ENCODE results near the gene RPS13.
A peak's percentile ranks its signal among the peaks of the same experiment; 100 is the strongest.
"Not testable (repeated sequence)": the region's sequence is repeated elsewhere in the genome, so short reads cannot be mapped to it uniquely, and the experiment has no call there.

The RPS13 gene

DNA sequence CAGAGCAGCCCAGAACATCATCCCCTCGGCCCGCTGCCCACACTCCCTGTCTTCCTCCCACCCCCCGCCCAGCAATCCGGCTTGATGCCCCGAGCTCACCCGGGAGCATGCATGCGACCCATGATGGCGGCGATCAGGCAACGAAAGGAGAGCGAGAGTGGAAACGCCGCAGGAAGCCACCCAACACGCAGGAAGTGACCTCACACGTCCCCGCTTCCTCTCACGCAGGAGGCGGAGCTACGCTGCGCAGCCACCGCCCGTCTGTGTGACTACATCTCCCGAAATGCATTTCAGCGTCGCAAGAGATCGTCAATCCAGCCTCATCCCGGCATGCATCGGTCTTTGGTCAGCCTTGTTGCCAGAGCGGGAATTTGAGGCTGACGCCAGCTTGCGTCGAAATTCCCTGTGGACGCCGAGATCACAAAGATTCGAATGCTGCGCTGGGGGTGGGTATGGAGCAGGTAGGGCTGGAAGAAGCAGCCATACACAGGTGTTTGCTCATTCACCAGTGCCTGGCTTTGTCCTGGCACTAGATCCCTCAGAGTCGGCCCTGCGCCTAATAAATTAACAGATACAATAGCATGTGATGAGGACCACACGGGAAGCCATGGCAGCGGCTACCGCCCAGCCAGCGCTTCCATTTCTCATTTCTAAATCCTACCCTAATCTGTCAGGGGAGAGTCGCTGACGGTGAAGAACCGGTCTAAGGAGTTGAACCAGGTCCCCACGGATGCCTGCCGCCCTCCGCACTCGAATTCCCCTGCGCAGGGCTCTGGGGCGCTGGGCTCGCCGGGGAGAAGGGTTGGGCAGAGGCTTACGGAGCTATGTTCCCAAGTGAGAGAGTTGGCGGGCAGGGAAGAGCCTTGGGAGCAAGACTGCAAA, at the start of gene RPS13:
RPS13 (minus strand) TSS at position 148 of the 882 bp plus-strand sequence; CDS start at position 122, 26 bp downstream.
- DNase-seq = peak; percentile 99

DNA sequence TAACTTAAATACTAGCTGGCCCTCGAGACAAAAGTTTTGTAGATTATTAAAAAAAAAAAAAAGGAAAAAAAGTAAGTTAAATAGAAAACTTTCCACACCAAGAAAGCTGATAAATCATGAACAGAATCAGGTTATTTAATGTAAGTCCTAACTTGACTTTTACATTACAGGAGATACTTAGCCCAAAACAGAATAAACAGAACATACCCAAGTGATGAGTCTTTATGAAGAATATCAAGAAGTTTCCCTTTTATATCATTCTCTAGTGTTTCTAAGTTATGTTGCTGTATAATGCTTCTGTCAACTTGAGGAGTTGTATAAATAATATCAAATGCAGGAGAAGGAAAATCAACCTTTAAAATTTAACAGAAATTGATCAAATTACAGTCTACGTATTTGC, 44.5 kb upstream of the RPS13 start:
- DNase-seq = no peak

DNA sequence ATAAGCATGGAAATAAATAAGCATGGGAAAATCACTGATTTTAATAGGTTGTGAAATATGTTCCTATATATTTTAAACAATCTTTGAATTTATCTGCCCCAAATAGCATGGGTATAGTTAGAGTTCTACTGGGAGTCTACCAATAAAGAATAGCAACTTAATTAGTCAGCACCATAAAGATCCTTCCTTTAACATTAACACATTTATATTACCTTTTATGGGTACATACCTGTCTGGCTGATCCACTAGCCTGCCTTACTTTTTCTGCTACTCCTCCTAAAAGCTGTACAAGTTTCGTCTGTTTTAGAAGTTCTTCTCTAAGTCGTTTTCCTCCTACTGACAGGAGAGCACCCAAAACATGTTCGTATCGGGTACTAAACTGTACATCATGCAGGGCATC, 39.8 kb upstream of the RPS13 start:
- DNase-seq = no peak

DNA sequence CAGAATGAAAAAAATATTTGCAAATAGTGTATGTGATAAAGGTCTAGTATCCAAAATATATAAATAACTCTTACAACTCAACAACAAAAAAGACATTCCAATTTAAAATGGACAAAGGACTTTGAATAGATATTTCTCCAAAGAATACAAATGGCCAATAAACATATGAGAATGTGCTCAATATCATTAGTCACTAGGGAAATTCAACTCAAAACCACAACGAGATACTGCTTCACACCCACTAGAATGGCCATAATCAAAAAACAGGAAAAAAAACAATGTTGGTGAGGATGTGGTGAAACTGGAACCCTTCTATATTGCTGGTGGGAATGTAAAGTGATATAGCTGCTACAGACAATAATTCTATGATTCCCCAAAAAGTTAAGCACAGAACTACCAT, 38.6 kb upstream of the RPS13 start:
- no peak for DNase-seq

DNA sequence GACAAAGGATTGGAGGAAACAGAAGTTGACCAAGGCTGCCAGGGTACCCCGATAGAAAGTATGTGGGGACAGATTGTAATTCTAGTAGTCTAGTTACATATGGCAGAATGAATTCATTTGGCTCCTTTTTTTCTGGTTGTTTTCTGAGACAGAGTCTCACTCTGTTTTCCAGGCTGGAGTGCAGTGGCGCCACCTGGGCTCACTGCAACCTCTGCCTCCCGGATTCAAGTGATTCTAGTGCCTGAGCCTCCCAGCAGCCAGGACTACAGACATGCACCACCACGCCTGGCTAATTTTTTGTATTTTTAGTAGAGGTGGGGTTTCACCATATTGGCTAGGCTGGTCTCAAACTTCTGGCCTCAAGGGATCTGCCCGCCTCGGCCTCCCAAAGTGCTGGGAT, 30.3 kb upstream of the RPS13 start:
- not testable (repeated sequence) for DNase-seq

DNA sequence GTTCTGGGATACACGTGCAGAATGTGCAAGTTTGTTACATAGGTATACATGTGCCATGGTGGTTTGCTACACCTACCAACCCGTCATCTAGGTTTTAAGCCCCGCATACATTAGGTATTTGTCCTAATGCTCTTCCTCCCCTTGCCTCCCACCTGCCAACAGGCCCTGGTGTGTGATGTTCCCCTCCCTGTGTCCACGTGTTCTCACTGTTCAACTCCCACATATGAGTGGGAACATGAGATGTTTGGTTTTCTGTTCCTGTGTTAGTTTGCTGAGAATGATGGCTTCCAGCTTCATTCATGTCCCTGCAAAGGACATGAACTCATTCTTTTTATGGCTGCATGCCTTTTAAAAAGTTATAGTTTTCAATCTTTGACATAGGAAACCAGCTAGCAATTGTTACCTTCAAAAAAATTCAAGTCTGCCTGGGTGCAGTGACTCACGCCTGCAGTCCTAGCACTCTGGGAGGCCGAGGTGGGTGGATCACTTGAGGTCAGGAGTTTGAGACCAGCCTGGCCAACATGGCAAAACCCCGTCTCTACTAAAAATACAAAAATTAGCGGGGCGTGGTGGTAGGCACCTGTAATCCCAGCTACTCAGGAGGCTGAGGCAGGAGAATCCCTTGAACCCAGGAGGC, 28.1 kb upstream of the RPS13 start:
- not testable (repeated sequence) for DNase-seq

DNA sequence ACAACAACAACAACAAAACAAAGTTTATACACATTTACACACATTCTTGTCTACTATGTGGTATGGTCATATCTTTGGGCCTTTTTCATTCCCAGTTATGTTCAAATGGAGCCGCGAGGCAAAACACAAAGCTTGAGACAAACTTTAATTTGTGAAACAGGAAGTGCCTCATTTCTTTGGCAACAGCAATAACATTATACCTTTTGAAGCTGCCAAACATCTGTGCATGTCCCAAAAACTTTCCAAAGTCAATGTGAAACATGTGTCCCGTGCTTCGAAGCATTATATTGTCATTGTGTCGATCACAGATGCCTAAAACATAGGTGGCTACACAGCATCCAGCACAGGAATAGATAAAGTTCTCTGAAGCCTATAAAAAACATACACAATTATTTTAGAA, 25.0 kb upstream of the RPS13 start:
- DNase-seq = no peak

DNA sequence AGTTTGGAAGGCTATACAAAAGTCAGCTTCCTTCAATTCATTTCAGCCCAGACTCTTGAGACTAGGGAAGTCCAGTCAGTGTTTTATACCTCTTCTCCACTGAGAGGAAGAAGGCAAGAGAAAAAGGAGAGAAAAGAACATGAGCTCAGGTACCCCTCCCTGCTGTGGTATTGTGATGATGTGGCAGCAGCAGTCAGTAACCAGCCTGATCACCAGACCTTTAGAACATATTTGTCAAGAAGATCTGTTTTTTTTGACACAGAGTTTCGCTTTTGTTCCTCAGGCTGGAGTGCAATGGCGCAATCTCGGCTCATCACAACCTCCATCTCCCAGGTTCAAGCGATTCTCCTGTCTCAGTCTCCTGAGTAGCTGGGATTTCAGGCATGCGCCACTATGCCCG, 21.2 kb upstream of the RPS13 start:
- DNase-seq = no peak

DNA sequence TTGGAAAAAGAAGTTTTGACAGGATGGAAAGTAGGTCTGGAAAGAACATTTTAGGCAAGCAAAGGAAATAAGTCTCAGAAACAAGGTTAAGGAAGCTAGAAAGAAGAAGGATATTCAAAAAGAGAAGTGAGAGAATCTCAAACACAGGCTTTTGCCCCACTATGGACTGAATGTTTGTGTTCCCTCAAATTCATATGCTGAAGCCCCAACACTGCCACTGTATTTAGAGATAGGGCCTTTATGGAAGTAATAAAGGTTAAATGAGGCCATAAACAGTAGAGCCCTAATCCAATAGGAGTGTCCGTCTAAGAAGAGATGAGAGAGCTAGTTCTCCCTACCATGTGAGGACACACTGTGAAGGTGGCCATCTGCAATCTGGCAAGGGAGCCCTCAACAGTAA, 20.6 kb upstream of the RPS13 start:
- no peak for DNase-seq

DNA sequence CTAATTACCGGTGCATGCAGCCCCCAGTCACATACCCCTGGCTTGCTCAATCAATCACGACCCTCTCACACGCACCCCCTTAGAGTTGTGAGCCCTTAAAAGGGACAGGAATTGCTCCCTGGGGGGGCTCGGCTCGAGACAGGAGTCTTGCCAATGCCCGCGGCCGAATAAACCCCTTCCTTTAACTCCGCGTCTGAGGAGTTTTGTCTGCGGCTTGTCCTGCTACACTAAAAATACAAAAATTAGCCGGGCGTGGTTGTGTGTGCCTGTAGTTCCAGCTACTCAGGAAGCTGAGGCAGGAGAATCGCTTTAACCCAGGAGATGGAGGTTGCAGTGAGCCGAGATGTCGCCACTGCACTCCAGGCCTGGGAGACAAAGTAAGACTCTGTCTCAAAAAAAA, 8.5 kb upstream of the RPS13 start:
- DNase-seq = not testable (repeated sequence)

DNA sequence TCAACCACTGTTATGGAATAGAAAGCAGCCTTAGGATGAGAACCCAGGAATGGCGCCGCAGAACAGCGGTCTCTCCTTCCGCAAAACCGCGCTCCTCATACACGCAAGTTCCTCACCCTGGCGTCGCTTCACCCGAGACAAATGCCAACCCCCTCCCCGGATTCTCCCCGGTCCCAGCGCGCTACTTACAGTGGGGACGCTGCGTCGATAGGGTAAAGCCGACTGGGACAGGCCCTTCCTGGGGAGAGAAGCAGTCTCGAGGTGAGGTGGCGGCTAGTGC, 287 bp downstream of the RPS13 start:
- DNase-seq = no peak

DNA sequence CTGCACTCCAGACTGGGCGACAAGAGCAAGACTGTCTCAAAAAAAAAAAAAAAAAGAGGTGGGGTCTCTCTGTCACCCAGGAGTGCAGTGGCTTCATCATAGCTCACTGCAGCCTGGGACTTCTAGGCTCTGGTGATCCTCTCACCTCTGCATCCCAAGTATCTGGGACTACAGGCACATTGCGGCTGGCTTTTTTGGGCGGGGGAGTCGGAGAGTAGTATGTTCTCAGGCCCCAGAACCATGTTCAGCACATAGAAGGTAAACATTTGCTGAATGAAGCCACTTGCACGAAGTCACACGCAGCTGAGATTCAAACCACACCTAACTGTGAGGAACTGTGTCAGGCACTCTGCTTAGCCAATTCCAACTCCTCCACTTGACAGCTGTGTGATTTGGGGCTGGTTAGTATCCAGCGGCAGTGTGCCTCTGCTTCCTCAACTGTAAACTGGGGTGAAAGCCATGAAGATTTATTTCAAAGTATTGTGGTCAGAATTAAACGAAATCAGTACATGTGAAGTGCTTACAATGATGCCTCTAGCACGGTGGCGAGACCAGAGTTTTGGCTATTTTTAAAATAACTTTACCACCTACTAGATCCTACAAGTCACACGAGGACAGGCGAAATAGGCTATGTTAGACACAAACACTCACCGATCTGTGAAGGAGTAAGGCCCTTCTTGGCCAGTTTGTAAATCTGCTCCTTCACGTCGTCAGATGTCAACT, 789 bp downstream of the RPS13 start:
- DNase-seq = no peak

DNA sequence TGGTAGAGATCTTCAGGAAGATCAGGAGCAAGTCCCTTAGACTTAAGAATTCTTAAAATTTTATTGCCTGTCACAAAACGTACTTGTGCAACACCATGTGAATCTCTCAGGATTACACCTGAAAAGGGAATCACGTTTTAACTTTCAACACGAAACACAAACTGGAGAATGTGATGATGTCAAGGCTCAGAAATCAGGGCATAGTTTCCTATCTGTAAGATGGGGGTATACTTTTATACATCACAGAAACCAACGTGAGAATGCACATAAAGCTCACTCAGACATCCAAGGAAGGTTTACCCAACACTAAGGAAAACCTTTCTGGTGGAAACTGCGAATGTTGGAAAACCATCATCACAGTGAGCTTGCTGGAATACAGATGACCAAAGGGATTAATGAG, 2.0 kb downstream of the RPS13 start:
- DNase-seq = no peak

DNA sequence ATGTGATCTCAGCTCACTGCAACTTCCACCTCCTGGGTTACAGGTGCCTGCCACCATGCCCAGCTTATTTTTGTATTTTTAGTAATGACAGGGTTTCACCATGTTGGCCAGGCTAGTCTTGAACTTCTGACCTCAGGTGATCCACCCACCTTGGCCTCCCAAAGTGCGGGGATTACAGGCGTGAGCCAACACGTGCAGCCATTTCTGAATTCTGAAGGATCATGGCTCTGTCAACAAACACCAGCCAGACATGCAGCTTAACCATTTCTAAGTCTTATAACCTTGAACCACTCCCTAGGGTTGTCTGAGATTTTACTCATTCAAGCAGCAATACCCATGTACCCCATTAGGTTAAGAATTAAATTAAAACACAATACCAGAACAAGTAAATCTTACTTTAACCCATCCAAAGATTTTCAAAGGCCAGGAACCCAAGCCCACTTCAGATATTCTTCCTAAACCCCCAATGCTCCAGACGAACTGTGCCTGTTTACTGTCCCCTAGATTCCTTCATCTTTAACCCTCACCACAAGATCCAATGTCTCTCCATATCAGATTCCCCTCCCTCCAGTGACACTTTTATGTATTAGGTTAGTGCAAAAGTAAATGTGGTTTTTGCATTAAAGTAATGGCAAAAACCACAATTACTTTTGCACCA, 4.0 kb downstream of the RPS13 start:
- DNase-seq = no peak

DNA sequence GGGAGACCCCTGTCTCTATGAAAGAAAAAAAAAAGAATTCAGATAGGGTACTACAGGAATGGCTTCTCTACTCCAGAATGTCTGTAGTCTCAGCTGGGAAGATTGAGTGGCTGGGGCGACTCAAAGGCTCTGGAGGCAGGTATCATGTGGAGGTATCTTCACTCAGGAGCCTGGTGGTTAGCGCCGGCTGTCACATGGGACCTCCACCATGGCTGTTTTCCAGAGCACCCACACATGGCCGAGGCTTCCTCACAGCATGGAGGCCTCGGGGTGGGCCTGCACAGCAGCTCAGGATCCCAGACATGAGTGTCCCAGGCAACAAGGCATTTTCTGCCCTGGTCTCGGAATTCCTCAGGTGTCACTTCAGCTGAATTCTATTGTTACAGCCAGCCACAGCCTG, 10.1 kb downstream of the RPS13 start:
- no peak for DNase-seq

DNA sequence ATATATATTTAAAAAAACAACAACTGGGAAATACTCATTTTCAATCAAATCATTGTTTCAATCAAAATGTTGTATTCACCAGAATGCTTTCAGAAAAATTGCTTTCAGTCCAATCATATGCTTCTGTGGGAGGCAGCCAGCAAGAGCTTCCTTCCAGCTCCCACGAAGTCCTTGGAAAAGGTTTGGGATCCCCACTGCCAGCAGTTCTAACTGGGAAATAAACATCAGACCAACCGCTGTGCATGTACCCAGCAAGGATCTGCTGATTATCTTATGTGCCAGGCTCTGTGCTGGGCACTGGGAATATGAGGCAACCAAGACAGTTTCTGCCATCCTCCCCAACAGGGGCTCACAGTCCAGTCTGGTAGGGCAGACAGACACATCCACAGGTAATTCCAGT, 10.8 kb downstream of the RPS13 start:
- no peak for DNase-seq

DNA sequence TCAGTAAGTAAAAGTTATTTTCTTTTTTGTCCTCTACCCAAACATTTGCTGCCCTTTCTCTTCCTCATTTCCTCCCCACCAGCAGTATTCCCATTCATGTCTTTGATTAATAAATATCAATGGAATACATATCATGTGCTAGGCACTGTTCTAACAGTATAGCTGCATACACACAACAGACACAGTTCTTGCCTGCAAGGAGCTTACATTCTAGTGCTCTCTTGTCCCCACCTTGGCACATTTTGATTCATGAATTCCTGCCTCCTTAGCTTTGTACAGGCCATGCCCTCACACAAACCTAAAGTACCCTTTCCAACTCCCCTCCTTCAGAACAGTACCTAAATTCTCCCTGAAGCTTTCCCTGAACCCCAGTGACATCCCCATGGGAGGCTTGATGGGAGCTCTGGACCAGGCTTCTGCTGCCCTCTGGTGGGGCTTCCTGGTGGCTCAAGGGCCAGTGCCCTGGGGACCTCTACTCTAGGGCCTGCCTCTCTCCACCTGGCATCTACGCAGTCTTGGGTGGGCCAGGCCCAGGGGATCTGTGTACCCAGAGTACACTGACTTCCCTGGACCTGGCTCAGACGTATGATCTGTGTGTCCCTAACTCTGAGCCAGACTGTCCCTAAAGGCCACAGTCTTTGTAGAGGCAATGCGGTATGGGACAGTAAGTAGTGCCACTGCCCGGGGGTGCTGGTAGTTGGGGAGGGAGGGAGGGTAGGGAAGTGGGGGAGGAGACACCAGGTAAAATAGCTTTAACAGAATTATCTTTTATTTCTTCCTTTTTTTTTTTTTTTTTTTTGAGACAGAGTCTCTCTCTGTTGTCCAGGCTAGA, 14.1 kb downstream of the RPS13 start:
- DNase-seq = peak; percentile 37

DNA sequence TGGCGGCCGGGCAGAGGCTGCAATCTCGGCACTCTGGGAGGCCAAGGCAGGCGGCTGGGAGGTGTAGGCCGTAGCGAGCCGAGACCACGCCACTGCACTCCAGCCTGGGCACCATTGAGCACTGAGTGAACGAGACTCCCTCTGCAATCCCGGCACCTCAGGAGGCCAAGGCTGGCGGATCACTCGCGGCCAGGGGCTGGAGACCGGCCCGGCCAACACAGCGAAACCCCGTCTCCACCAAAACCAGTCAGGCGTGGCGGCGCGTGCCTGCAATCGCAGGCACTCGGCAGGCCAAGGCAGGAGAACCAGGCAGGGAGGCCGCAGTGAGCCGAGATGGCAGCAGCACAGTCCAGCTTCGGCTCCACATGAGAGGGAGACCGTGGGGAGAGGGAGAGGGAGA, 26.3 kb downstream of the RPS13 start:
- not testable (repeated sequence) for DNase-seq

DNA sequence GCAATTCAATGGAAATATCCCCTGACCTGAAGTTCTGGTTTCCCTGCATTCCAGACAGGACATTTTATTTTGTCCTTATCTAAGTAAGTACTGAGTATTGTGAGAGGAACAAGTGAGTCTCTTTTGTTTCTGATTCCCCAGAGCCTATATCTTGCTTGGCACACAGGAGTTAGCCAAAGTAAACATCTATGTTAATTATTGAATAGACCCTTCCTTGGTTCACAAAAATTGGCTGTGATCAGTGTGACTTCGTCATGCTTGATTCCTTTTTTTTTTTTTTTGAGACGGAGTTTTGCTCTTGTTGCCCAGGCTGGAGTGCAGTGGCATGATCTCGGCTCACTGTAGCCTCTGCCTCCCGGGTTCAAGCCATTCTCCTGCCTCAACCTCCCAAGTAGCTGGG, 29.0 kb downstream of the RPS13 start:
- not testable (repeated sequence) for DNase-seq

DNA sequence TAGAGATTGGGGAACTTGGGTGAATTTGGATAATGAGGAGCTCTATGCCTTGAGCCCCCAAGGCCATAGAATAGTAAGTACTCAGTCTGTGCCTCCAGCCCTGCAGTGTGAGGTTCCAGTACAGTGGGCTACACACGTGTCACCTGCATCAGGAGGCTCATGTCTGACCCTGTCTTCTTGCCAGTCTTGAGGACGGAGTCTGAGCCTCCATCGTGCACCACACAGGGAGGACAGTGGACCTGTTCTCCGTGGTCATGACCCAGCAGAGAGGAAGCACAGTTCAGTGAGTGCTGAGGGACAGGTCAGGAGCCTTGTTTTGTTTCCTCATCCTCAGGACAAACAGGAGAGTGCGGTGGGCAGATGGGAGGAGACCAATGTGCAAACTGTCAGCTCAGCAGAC, 30.8 kb downstream of the RPS13 start:
- DNase-seq = no peak

DNA sequence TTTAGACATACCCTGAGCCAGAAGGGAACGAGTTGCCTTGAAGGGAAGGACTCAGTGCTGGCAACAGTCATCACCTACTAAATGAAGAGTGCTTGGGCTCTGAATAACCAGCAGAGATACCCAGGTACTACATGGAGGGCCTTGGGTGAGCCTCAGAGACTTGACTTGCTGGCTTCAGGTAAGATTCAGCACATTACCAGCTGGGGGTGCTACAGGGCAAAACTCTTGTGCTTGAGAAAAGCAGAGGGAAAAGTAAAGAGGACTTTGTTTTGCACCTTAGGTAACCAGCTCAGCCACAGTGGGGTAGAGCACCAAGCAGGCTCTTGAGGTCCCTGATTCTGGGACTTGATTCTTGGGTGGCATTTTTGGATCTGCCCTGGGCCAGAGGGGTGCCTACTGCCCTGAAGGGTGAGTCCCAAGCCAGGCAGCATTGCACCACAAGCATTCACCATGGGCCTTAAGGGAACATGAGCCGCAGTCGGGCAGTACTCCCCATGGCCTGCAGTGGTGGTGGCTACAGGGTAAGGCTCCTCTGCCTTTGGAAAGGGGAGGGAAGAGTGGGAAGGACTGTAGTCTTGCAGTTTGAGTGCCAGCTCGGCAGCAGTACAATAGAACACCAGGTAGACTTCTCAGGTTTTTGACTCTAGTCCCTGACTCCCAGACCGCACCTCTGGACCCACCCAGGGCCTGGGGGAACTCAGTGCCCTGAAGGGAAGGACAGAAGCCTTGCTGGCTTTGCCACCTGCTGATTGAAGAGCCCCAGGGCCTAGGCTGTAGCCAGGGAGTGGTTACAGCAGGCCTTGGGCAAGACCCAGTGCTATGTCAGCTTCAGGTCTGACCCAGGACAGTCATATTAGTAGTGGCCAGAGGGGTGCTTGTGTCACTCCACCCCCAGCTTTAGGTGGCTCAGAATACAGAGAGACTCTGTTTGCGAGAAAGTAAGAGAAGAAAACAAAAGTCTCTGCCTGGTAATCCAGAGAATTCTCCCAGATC, 40.5 kb downstream of the RPS13 start:
- no peak for DNase-seq
